MG63 (cell line): ENCODE results near the gene ZXDC. TPM values are rescaled to one million over a fixed set of nuclear protein-coding genes. Genes with fewer than 3 reads are reported as not detected.

Source experiments
- DNase-seq: peaks from one replicate; pipeline ENCODE4 v3.0.0-alpha.2; 2020
- H3K27me3 ChIP-seq: fragments of 250-450 bp; sonication (Bioruptor Pico); 2 replicates; pipeline ENCODE4 v1.5.1; 2020; ENCODE audit warnings: mild to moderate bottlenecking, moderate library complexity
- H3K36me3 ChIP-seq: fragments of 250-450 bp; sonication (Bioruptor Pico); 2 replicates; pipeline ENCODE4 v1.5.1; 2020; ENCODE audit warnings: mild to moderate bottlenecking, moderate library complexity
- H3K4me3 ChIP-seq: fragments of 250-450 bp; sonication (Bioruptor Pico); 2 replicates; pipeline ENCODE4 v1.5.1; 2020; ENCODE audit warnings: mild to moderate bottlenecking, moderate library complexity
- H3K9me3 ChIP-seq: fragments of 250-450 bp; sonication (Bioruptor Pico); 2 replicates; pipeline ENCODE4 v1.5.1; 2020; ENCODE audit warnings: mild to moderate bottlenecking, moderate library complexity
- total RNA-seq: library from RNA; depleted of rRNA; stranded (reverse); fragments of >200 nt; shearing (Covaris generic); gene quantifications from 2 replicates; pipeline ENCODE4 v1.2.3, GENCODE V29; 2014; ENCODE audit warnings: low replicate concordance

Gene ZXDC
- total RNA-seq, 1 experiment from 2014 or later, result 16.3 TPM

DNA sequence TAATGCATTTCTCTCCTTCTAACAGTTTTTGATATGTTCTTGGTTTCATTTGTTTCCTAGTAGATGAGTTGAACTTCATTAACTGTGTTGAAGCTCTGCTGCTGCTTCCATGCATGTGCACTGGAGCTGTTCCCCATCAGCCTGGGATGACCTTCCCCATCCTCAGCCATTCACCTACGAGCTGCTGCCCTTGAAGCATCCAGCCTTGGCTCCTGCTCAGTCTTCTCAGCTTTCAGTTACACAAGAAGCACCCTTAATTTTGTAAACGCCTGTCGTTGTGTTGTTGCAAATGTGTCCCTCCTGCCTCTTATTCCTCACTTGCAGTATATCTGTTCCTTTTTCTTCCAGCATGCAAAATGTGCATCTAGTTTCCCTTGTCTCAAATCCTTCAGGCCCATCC is 8.5 kb upstream of the ZXDC start:
- Histone ChIP-seq H3K27me3 (no peaks in the 10 kb centered on the region), H3K36me3 (no peaks in the 10 kb centered on the region), H3K9me3 (no peaks in the 10 kb centered on the region), H3K4me3 (no peak overlapping the region)
- DNase-seq, result no peak

GRCh38 chr3:126483321-126483761 is 7.7 kb upstream of the ZXDC start:
- Histone ChIP-seq H3K27me3 (no peaks in the 10 kb centered on the region), H3K4me3 (no peak overlapping the region), H3K36me3 (no peaks in the 10 kb centered on the region), H3K9me3 (no peaks in the 10 kb centered on the region)
- DNase-seq, result no peak

GRCh38 chr3:126482503-126483255 is 7.0 kb upstream of the ZXDC start:
- no peak for DNase-seq
- no peak overlapping the region for H3K4me3 ChIP-seq
- no peaks in the 10 kb centered on the region for H3K9me3 ChIP-seq
- no peaks in the 10 kb centered on the region for H3K27me3 ChIP-seq
- H3K36me3 ChIP-seq, result no peaks in the 10 kb centered on the region

DNA sequence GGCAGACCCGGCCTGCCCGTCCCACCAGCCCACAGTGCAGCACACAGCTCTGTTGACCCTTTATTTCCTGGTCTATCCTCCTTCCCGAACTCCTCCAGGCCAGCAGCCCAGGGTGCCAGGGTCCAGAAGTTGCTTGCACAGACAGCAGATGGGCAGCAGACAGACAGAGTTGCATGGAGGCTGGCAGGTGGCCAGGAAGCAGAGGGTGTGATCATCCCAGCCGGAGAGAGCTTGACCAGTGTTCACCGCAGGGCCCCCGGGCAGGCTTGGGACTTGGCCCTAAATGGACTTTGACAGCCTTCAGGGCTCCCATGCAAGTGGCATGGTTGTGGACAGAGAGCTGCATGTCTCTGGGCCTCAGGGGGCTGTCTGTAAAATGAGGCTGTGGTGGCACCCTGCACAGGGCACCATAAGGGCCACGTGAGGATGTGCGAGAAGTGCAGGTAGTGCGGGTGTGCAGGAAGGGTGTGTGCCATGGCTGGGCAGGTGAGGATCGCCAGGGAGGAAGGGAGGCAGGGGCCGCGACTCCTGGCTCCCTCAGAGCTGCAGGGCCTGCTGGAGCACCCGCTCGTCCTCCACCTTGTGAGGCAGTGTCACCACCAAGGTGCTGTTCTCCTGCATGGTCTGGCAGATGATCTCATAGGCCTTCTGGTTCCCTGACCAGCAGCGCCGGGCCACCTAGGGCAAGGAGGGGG is 6.3 kb upstream of the ZXDC start:
- Histone ChIP-seq H3K4me3 (no peak overlapping the region), H3K9me3 (no peaks in the 10 kb centered on the region), H3K36me3 (no peaks in the 10 kb centered on the region), H3K27me3 (no peaks in the 10 kb centered on the region)
- peak; percentile 81 for DNase-seq

DNA sequence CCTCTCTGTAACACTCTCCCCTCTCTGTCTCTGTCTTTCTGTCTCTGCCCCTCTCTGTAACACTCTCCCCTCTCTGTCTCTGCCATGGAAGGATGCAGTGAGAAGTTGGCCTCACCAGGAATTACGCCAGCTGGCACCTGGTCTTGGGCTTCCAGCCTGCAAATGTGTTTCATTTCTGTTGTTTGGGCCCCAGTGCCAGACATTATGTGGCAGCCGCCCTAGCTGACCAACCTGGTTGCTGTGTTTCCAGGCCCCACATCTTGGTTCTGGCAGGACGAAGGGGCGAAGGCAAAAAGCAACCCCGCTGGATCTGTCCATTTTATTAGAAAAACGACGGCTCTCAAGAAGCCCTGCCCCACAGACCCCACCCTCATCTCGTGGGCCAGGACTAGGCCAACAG is 5.2 kb upstream of the ZXDC start:
- Histone ChIP-seq H3K27me3 (no peaks in the 10 kb centered on the region), H3K4me3 (no peak overlapping the region), H3K36me3 (no peaks in the 10 kb centered on the region), H3K9me3 (no peaks in the 10 kb centered on the region)
- DNase-seq, result peak; percentile 87

GRCh38 chr3:126480206-126480605 is 4.5 kb upstream of the ZXDC start:
- no peaks in the 10 kb centered on the region for H3K27me3 ChIP-seq
- H3K9me3 ChIP-seq, result no peaks in the 10 kb centered on the region
- no peak overlapping the region for H3K4me3 ChIP-seq
- no peaks in the 10 kb centered on the region for H3K36me3 ChIP-seq
- DNase-seq, result no peak

DNA sequence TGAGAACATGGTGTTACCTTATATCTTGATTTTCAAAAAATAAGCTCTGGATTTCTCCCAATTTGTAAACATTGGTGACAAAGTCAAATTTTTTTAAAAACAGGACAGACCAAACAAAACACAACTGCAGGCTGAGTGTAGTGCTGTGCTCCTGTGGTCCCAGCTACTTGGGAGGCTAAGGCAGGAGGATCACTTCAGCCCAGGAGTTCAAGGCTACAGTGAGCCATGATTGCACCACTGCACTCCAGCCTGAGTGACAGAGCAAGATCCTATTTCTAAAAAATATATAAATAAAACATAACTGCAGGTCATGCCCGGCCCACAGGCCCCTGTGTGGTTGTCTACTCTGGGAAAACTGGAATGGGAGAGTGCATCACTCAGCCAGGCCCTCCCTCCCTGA is 4.0 kb upstream of the ZXDC start:
- H3K9me3 ChIP-seq, result no peaks in the 10 kb centered on the region
- no peaks in the 10 kb centered on the region for H3K36me3 ChIP-seq
- no peak overlapping the region for H3K4me3 ChIP-seq
- H3K27me3 ChIP-seq, result no peaks in the 10 kb centered on the region
- DNase-seq, result no peak

DNA sequence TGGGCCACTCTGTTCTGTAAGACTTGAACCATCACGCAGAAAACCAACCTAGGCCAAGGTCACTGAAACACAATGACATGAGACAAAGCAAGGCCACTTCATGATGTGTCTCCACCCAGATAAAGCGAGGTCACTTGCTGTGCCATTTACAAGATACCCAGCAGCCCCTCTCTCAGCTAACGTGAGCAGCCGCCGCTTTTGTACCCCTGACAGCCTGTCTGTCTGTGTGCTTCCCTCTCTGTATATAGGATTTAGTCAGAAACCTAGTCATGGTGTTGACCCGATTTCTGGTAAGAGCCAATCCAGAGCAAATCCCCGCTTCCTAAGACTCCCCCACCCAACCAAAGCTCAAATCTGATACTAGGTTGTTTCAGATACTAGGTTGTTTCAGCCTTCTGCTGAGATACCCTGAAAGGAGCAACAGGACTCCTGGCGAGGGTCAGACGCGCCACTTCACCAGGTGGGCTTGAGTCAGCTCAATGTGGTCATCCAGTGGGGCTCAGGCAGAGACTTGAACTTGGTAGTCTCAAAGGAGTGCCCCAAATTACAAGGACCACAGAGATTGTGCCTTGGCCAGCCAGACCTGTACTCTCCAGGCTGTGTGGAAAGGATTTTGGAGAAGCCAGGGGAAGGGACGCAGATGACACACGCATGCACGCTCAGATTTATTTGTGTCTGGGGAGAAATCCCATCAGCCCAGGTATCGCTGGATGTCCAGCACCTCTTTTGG is 3.1 kb upstream of the ZXDC start:
- DNase-seq, result no peak
- Histone ChIP-seq H3K36me3 (peaks cover under 1% of the 10 kb centered on the region), H3K27me3 (no peaks in the 10 kb centered on the region), H3K4me3 (no peak overlapping the region), H3K9me3 (no peaks in the 10 kb centered on the region)

GRCh38 chr3:126477061-126477380 is 1.3 kb upstream of the ZXDC start:
- Histone ChIP-seq H3K9me3 (no peaks in the 10 kb centered on the region), H3K4me3 (no peak overlapping the region), H3K36me3 (peaks cover 14% of the 10 kb centered on the region), H3K27me3 (no peaks in the 10 kb centered on the region)
- no peak for DNase-seq

DNA sequence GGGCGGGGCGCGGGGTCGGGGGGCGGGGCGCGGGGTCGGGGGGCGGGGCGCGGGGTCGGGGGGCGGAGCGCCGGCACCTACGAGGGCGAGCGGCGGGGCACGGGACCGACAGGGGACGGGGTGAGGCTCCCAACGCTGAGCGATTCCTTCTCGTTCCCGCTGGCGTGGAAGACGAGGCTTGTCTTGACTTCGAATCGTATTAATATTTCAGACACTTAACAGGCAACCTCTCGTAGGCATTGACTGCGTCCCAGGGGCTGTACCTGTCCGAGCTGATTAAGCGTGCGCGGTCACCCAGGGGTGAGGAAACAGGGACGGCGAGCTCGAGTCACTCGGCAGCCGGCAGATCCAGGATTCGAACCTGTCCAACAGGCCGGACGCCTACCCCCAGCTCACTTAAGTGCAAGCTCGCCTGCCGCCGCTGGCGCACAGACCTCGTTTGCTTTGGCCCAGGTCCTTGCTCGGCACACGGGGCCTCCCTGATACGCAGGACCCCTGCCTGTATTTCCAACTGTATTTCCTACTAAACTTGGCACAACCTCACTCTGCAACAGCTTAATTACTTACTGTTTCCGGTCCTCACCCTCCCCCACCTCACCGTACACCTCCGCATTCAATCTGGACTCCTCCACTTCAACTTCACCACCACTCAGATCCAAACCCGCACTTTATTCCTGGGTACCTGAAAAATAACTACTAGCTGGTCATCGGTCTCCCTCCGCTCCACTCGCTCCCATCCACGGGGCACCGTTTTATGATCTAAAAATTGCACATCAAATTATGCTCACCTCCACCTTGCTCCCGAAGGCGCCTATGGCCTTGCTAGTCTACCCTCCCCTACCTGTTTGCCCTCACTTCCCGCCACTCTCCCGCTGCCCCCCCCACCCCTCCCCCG is 722 bp upstream of the ZXDC start:
- Histone ChIP-seq H3K36me3 (peaks cover 20% of the 10 kb centered on the region), H3K27me3 (no peaks in the 10 kb centered on the region), H3K4me3 (peak overlapping the region; percentile 67), H3K9me3 (no peaks in the 10 kb centered on the region)
- DNase-seq, result peak; percentile 43

- no peaks in the 10 kb centered on the region for H3K27me3 ChIP-seq
- H3K36me3 ChIP-seq, result peaks cover 37% of the 10 kb centered on the region
- H3K4me3 ChIP-seq, result peak overlapping the region; percentile 70
- no peaks in the 10 kb centered on the region for H3K9me3 ChIP-seq
- DNase-seq, result peak; percentile 44
Measured at GRCh38 chr3:126474498-126475412, 936 bp downstream of the ZXDC start.

DNA sequence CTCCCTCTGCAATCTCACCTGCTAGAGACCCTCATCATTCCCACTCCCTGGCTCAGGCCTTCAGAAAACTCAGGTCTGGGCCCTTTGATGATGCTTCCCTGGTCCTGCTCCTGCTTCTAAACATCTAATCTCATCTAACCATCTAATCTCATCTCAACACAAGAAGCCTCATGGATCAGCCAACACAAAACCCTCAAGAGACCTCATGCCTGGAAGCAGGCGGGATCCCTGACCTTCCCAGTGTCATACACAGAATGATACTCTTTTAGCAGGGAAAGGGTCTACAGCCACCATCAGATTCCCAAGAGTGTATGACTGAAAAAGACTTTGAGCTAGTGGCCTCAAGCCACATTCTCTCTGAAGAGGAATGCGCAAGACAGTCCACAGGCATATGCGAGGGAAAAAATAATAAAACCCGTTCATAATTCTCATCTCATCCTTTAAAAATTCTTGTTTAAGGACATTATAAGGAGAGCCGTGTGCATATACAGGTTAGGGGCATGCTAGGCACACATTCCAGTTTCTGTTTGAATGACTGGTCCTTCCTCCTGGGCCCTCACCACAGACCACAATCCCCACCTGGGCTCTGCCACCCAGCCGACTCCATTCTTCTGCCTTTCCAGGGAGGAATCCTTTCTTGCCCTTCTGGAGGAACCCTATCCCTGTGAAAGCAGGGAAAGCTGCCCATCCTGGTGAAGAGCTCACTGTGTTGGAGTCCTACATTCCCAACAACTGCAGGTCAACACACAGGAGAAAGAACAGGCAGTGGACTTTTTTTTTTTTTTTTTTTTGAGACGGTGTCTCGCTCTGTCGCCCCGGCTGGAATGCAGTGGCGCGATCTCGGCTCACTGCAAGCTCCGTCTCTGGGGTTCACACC is 2.2 kb downstream of the ZXDC start:
- Histone ChIP-seq H3K27me3 (no peaks in the 10 kb centered on the region), H3K4me3 (peak overlapping the region; percentile 6), H3K36me3 (peaks cover 49% of the 10 kb centered on the region), H3K9me3 (no peaks in the 10 kb centered on the region)
- DNase-seq, result no peak

GRCh38 chr3:126472277-126473006 is 3.2 kb downstream of the ZXDC start:
- H3K36me3 ChIP-seq, result peaks cover 60% of the 10 kb centered on the region
- no peak overlapping the region; the same call in 1 of the 2 replicates for H3K4me3 ChIP-seq
- no peaks in the 10 kb centered on the region for H3K27me3 ChIP-seq
- H3K9me3 ChIP-seq, result no peaks in the 10 kb centered on the region
- peak; percentile 50 for DNase-seq

- Histone ChIP-seq H3K4me3 (no peak overlapping the region), H3K36me3 (peaks cover 90% of the 10 kb centered on the region), H3K27me3 (no peaks in the 10 kb centered on the region), H3K9me3 (no peaks in the 10 kb centered on the region)
- DNase-seq, result no peak
Measured at GRCh38 chr3:126469479-126469878, 6.2 kb downstream of the ZXDC start.
